BLaER1 treated with 17β-estradiol and CSF1 and Interleukin-3, amounts not matched to agents 10 nM and 100 nM (cell line): ENCODE results near the gene SNX30.

Source experiments
- H3K27ac ChIP-seq, 11 experiments: shearing (Covaris generic); formaldehyde crosslinking; 2 replicates each; pipeline ENCODE4 v1.8.1; 2022
- H3K27me3 ChIP-seq, 11 experiments: shearing (Covaris generic); formaldehyde crosslinking; 2 replicates each; pipeline ENCODE4 v1.8.1; 2022
- H3K36me3 ChIP-seq, 11 experiments: shearing (Covaris generic); formaldehyde crosslinking; 2 replicates each; pipeline ENCODE4 v1.8.1; 2022
- H3K4me1 ChIP-seq, 10 experiments: shearing (Covaris generic); formaldehyde crosslinking; 2 replicates each; pipeline ENCODE4 v1.8.1; 2022
- H3K4me2 ChIP-seq, 11 experiments: shearing (Covaris generic); formaldehyde crosslinking; 2 replicates each; pipeline ENCODE4 v1.8.1; 2022
- H3K4me3 ChIP-seq, 10 experiments: shearing (Covaris generic); formaldehyde crosslinking; 2 replicates each; pipeline ENCODE4 v1.8.1; 2022
- H3K9ac ChIP-seq, 11 experiments: shearing (Covaris generic); formaldehyde crosslinking; 2 replicates each; pipeline ENCODE4 v1.8.1; 2022
- H3K9me3 ChIP-seq, 11 experiments: shearing (Covaris generic); formaldehyde crosslinking; replicated peaks in 1 of 11; 2 replicates each; pipeline ENCODE4 v1.8.1; 2022
- H4K20me1 ChIP-seq, 11 experiments: shearing (Covaris generic); formaldehyde crosslinking; 2 replicates each; pipeline ENCODE4 v1.8.1; 2022
- Cebpa-rat ChIP-seq, 11 experiments: shearing (Covaris generic); IDR thresholded peaks; 2 replicates each; pipeline ENCODE4 v1.8.1; 2022

Gene SNX30

DNA sequence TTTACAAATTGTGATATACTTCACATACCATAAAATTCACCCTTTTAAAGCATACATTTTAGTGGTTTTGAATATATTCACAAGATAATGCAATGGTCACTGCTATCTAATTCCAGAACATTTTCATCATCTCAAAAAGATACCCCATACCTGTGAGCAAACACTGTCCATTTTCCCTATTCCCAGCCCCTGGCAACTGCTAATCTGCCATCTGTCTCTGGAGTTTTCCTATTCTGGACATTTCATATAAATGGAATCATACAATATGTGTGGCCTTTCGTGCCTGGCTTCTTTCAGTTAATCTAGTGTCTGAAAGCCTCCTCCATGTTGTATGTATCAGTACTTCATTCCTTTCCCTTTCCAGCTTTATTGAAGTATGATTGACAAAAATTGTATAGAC, 14.7 kb downstream of the SNX30 start:
- H3K4me1 ChIP-seq, result peaks cover 0 to 13% (median 6%) of the 10 kb centered on the region in 10 experiments; a peak in 8 of 20 replicates
- H4K20me1 ChIP-seq, result peaks cover 0 to 97% (median 17%) of the 10 kb centered on the region in 11 experiments; a peak in 13 of 22 replicates
- H3K9me3 ChIP-seq, result peaks cover 14 to 34% (median 28%) of the 10 kb centered on the region in 11 experiments
- no peak overlapping the region for H3K4me2 ChIP-seq
- no peak overlapping the region for H3K4me3 ChIP-seq
- peaks cover 7 to 71% (median 19%) of the 10 kb centered on the region in 11 experiments; a peak in 17 of 22 replicates for H3K36me3 ChIP-seq
- no peak overlapping the region for H3K9ac ChIP-seq
- no peak overlapping the region for H3K27ac ChIP-seq
- no peaks in the 10 kb centered on the region for H3K27me3 ChIP-seq
- no peak for TF ChIP-seq Cebpa-rat (IDR thresholded peaks at IDR 0.05)

DNA sequence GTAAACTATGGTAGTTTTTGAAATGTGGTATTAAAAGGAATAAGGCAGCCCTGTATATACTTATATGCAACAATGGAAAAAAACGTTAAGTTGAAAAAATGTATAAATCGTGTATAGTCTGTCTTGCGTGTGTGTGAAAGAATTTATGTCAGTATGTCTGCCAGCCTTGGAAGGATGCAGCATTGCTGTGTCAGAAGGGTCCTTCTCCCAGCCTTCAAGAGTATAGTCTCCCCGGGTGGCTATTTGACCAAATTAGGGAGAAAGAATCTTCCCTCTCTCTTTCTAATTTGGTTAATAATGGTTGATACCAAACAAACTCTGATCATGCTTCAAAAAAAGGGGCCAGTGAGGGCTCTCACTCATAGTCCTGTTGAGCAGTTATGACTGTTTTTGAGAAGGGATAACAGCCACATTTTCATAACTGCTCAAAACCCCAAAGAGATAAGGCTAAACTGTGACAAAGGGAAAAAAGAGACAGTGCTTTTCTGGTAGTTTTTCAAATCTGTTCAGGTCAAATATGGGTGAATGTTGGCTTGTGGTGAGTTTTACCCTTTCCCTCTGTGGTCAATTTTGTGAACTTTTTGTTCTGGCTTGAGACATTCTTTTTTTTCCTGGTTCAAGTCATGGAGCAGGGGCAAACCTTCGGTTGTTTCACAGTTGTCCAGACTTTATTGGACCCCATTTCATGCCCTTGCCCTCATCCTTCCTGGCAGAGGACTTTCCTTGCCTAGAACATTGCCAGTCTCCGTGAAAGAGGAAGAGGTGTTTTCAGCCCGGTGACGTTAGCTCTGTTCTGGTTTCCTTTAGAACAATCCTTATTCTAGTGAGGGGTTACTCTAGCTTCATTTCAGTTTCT, 21.0 kb downstream of the SNX30 start:
- Histone ChIP-seq H3K4me3 (0 out of 20 replicates have a peak overlapping the region, but pooled peaks of 1 of the 10 experiments have one; percentile 21), H3K9ac (peak overlapping the region in 6 of 11 experiments; percentile 2 to 20 (median 4); a peak in 3 of 22 replicates), H4K20me1 (peaks cover 0 to 100% (median 0%) of the 10 kb centered on the region in 11 experiments; a peak in 7 of 22 replicates), H3K9me3 (peaks cover 2 to 23% (median 16%) of the 10 kb centered on the region in 11 experiments; a peak in 20 of 22 replicates), H3K27me3 (no peaks in the 10 kb centered on the region), H3K27ac (peak overlapping the region; percentile 1 to 59 (median 35); a peak in 18 of 22 replicates), H3K4me1 (peaks cover 33 to 48% (median 43%) of the 10 kb centered on the region in 10 experiments), H3K4me2 (peak overlapping the region; percentile 48 to 85 (median 70)), H3K36me3 (peaks cover 6 to 37% (median 23%) of the 10 kb centered on the region in 11 experiments; a peak in 17 of 22 replicates)
- TF ChIP-seq Cebpa-rat (IDR thresholded peaks at IDR 0.05), result no peak

DNA sequence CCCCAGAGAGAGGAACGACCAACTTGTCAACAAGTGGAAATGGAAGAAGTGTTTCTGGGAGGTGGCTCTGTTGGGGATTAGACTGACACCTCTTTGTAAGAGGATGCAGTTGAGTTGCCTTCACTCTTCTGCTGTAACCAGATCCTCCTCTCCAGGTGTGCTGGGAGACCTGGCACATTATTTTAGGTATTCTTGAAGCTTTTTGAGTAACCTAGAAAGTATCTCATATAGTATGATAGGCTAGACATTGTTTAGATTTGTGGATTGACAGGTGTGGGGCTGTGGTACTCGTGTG, 21.6 kb downstream of the SNX30 start:
- H3K4me3 ChIP-seq, result 0 out of 20 replicates have a peak overlapping the region, but pooled peaks of 1 of the 10 experiments have one; percentile 21
- H3K4me1 ChIP-seq, result peaks cover 34 to 54% (median 43%) of the 10 kb centered on the region in 10 experiments
- H3K36me3 ChIP-seq, result peaks cover 3 to 36% (median 22%) of the 10 kb centered on the region in 11 experiments; a peak in 17 of 22 replicates
- H3K27me3 ChIP-seq, result no peaks in the 10 kb centered on the region
- peaks cover 0 to 21% (median 10%) of the 10 kb centered on the region in 11 experiments; a peak in 14 of 22 replicates for H3K9me3 ChIP-seq
- peak overlapping the region; percentile 48 to 85 (median 70) for H3K4me2 ChIP-seq
- peak overlapping the region in 2 of 11 experiments; percentile 2 to 6; a peak in 1 of 22 replicates for H3K9ac ChIP-seq
- TF ChIP-seq Cebpa-rat (IDR thresholded peaks at IDR 0.05), result no peak
- H4K20me1 ChIP-seq, result peaks cover 0 to 100% (median 0%) of the 10 kb centered on the region in 11 experiments; a peak in 7 of 22 replicates
- peak overlapping the region in 7 of 11 experiments; percentile 31 to 59 (median 47); a peak in 10 of 22 replicates for H3K27ac ChIP-seq

DNA sequence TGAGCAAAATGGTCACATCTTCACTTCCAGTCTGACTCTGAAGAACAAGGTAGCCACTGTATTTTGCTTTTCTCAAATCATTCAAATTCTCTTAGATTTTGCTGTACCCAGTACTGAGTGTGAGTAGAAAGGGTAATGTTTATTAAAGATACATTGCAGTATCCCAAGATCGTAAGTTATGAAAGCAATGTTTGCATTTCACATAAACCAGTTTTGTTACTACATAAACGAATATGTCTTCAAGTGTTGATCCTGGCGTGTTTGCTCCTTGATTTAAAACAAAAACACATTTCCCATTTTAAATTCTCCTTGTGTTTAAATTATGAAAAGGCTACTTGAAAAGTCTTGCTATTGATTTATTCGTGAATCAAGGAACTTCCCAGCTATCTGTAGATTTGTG, 22.0 kb downstream of the SNX30 start:
- peaks cover 34 to 55% (median 43%) of the 10 kb centered on the region in 10 experiments for H3K4me1 ChIP-seq
- no peaks in the 10 kb centered on the region for H3K27me3 ChIP-seq
- H3K9ac ChIP-seq, result no peak overlapping the region
- 0 out of 20 replicates have a peak overlapping the region, but pooled peaks of 1 of the 10 experiments have one; percentile 21 for H3K4me3 ChIP-seq
- H3K4me2 ChIP-seq, result peak overlapping the region; percentile 48 to 85 (median 70)
- peaks cover 3 to 33% (median 18%) of the 10 kb centered on the region in 11 experiments; a peak in 17 of 22 replicates for H3K36me3 ChIP-seq
- H4K20me1 ChIP-seq, result peaks cover 0 to 100% (median 0%) of the 10 kb centered on the region in 11 experiments; a peak in 7 of 22 replicates
- peak overlapping the region in 3 of 11 experiments; percentile 31 to 54 (median 47); a peak in 2 of 22 replicates for H3K27ac ChIP-seq
- TF ChIP-seq Cebpa-rat (IDR thresholded peaks at IDR 0.05), result no peak
- H3K9me3 ChIP-seq, result peaks cover 0 to 19% (median 8%) of the 10 kb centered on the region in 11 experiments; a peak in 12 of 22 replicates

DNA sequence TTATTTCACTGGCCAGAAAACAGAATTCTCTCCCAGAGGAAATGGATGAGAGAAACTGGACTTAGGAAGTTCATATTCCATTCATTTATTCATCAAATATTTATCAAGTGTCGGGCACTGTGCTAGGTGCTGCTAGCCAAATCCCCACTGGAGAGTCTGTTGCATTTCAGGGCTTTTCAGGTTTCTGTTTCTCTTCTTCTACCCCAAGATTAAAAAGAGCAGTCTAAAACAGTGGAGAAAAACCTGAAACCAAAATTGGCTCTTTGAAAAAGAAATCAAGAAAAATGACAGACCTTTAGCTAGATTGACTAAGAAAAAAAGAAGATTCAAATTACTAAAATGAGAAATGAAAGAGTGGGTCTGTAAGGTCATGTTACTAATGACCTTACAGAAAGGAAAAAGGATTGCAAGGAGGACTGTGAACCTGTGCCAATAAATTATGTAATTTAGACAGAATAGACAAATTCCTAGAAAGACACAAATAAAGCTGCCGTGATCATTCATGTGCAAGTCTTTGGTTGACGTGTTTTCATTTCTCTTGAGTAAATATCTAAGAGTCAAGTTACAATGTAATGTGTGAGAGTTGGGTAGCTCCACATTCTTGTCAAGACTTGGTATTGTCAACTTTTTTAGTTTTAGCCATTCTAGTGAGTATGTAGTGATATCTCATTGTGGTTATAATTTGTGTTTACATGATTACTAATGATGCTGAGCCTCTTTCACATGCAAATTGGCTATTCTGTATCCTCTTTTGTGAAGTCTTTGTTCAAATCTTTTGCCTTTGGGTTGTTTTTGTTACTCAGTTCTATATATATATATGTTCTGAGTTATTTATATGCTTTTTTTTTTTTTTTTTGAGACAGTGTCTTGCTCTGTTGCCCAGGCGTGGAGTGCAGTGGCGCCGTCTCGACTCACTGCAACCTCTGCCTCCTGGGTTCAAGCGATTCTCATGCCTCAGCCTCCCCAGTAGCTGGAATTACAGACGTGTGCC, 23.7 kb downstream of the SNX30 start:
- Histone ChIP-seq H3K4me3 (no peak overlapping the region), H3K9ac (no peak overlapping the region), H3K36me3 (peaks cover 0 to 19% (median 11%) of the 10 kb centered on the region in 11 experiments; a peak in 12 of 22 replicates), H4K20me1 (peaks cover 0 to 100% (median under 1%) of the 10 kb centered on the region in 11 experiments; a peak in 9 of 22 replicates), H3K4me1 (peaks cover 34 to 66% (median 43%) of the 10 kb centered on the region in 10 experiments), H3K27me3 (no peaks in the 10 kb centered on the region), H3K27ac (no peak overlapping the region), H3K9me3 (peaks cover 0 to 11% (median 0%) of the 10 kb centered on the region in 11 experiments; a peak in 7 of 22 replicates), H3K4me2 (peak overlapping the region; percentile 10 to 66 (median 48); a peak in 20 of 22 replicates)
- TF ChIP-seq Cebpa-rat (IDR thresholded peaks at IDR 0.05), result no peak

DNA sequence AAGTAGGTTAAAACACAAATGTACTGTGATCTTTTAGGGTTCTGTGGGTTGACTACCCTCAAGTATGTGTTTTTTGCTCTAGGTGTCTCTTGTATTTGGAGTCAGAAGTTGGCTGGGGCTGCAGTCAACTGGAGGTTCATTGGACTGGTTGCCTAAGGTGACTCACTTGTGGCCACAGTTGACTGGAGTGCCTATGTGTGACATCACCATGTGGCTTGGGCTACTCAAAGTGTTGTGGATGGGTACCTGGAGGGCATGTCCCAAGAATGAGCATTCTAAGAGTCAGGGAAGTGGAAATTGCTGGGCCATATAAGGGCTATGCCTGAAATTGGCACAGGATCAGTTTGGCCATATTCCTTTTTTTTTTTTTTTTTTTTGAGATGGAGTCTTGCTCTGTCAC, 27.4 kb downstream of the SNX30 start:
- Histone ChIP-seq H3K9ac (no peak overlapping the region), H3K4me2 (no peak overlapping the region), H3K27ac (no peak overlapping the region), H3K27me3 (no peaks in the 10 kb centered on the region), H3K4me1 (peaks cover 14 to 45% (median 23%) of the 10 kb centered on the region in 10 experiments; a peak in 19 of 20 replicates), H3K9me3 (peaks cover 0 to 11% (median 0%) of the 10 kb centered on the region in 11 experiments; a peak in 4 of 22 replicates), H3K4me3 (no peak overlapping the region), H3K36me3 (peaks cover 0 to 14% (median 6%) of the 10 kb centered on the region in 11 experiments; a peak in 7 of 22 replicates), H4K20me1 (peaks cover 0 to 100% (median 11%) of the 10 kb centered on the region in 11 experiments; a peak in 12 of 22 replicates)
- TF ChIP-seq Cebpa-rat (IDR thresholded peaks at IDR 0.05), result no peak

DNA sequence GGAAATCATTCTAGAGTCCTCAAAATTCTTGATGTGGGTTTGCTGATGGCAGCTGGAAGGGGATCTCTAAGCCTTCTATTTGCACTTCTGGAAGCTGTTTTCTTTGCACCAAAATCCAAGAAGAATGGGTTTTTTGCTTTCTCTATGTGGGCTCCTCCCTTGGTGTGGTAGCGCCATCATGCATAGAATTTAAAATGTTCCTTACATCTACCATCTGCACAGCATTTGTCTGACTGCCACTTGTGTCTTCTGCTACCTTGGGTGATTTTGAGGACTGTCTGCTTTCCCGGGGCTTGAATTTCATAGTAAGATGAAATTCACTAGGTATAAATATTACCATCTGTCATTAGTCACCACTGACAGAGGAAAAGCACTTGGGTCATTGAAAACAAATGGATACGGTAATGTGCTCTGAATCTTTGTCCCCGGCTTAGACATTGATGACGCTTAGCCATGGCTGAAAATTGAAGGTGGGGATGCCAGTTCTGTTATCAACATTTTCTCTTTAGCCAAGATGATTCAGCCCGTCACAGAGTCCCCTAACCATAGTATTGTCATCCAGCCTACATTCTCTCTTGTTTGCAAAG, 30.0 kb downstream of the SNX30 start:
- no peak for TF ChIP-seq Cebpa-rat (IDR thresholded peaks at IDR 0.05)
- peaks cover 0 to 100% (median 24%) of the 10 kb centered on the region in 11 experiments; a peak in 14 of 22 replicates for H4K20me1 ChIP-seq

More for the DNA sequence above, 30.0 kb downstream of the SNX30 start:
- Histone ChIP-seq H3K36me3 (peaks cover 0 to 14% (median 6%) of the 10 kb centered on the region in 11 experiments; a peak in 7 of 22 replicates), H3K4me1 (peaks cover 0 to 21% (median 0%) of the 10 kb centered on the region in 10 experiments; a peak in 6 of 20 replicates), H3K4me3 (no peak overlapping the region), H3K27me3 (no peaks in the 10 kb centered on the region), H3K9me3 (peaks cover 0 to 11% (median 0%) of the 10 kb centered on the region in 11 experiments; a peak in 4 of 22 replicates), H3K4me2 (no peak overlapping the region), H3K9ac (no peak overlapping the region), H3K27ac (no peak overlapping the region)
